H9 (cell line): ENCODE data around the gene MLIP. TPM values are rescaled to one million over a fixed set of nuclear protein-coding genes. Genes with fewer than 3 reads are reported as not detected.

ENCODE experiments used
- DNase-seq: peaks from one replicate; pipeline ENCODE4 v3.0.0-alpha.2; 2017
- H2AFZ ChIP-seq: one replicate; pipeline ENCODE4 v1.6.1; 2013; ENCODE audit warnings: mild to moderate bottlenecking, low read length, control low read depth, moderate library complexity
- H2AK5ac ChIP-seq: 2 replicates; pipeline ENCODE4 v1.6.1; 2013; ENCODE audit warnings: low read length, control low read depth, mixed read lengths; ENCODE audit not compliant: insufficient read length
- H2BK120ac ChIP-seq: one replicate; pipeline ENCODE4 v1.6.1; 2013; ENCODE audit warnings: low read depth, mild to moderate bottlenecking, low read length, control low read depth, inconsistent platforms; ENCODE audit not compliant: poor library complexity, severe bottlenecking
- H2BK12ac ChIP-seq: 2 replicates; pipeline ENCODE4 v1.6.1; 2013; ENCODE audit warnings: low read length, control low read depth, mixed read lengths, low read depth; ENCODE audit not compliant: insufficient read length
- H2BK15ac ChIP-seq: 2 replicates; pipeline ENCODE4 v1.6.1; 2013; ENCODE audit warnings: low read depth, low read length, control low read depth
- H2BK20ac ChIP-seq: one replicate; pipeline ENCODE4 v1.6.1; 2013; ENCODE audit warnings: low read depth, mild to moderate bottlenecking, low read length, control low read depth, inconsistent platforms; ENCODE audit not compliant: poor library complexity, severe bottlenecking
- H2BK5ac ChIP-seq: 2 replicates; pipeline ENCODE4 v1.6.1; 2013; ENCODE audit warnings: low read length, control low read depth, mixed read lengths; ENCODE audit not compliant: insufficient read length
- H3K14ac ChIP-seq: 2 replicates; pipeline ENCODE4 v1.6.1; 2013; ENCODE audit warnings: low read length, control low read depth; ENCODE audit not compliant: insufficient read depth
- H3K18ac ChIP-seq: 2 replicates; pipeline ENCODE4 v1.6.1; 2013; ENCODE audit warnings: low read depth, mild to moderate bottlenecking, mixed read lengths, low read length, control low read depth; ENCODE audit not compliant: insufficient read length
- H3K23ac ChIP-seq: 2 replicates; pipeline ENCODE4 v1.6.1; 2013; ENCODE audit warnings: low read length, control low read depth, mixed read lengths, low read depth; ENCODE audit not compliant: insufficient read length
- H3K23me2 ChIP-seq: 2 replicates; pipeline ENCODE4 v1.6.1; 2013; ENCODE audit warnings: low read depth, mild to moderate bottlenecking, mixed read lengths, low read length, control low read depth; ENCODE audit not compliant: insufficient read length, poor library complexity, severe bottlenecking
- H3K27ac ChIP-seq: 2 replicates; pipeline ENCODE4 v1.5.1; 2013; ENCODE audit warnings: low read length, control low read depth, mixed read lengths, low read depth; ENCODE audit not compliant: insufficient read length
- H3K27me3 ChIP-seq: 2 replicates; pipeline ENCODE4 v1.6.1; 2013; ENCODE audit warnings: low read length, control low read depth, inconsistent platforms; ENCODE audit not compliant: insufficient read depth
- H3K4ac ChIP-seq: 2 replicates; pipeline ENCODE4 v1.6.1; 2013; ENCODE audit warnings: low read depth, mild to moderate bottlenecking, control low read depth, inconsistent platforms, low read length, moderate library complexity
- H3K4me1 ChIP-seq: 2 replicates; pipeline ENCODE4 v1.6.1; 2013; ENCODE audit warnings: low read length, control low read depth, inconsistent platforms; ENCODE audit not compliant: insufficient read depth
- H3K4me2 ChIP-seq: 2 replicates; pipeline ENCODE4 v1.6.1; 2013; ENCODE audit warnings: low read length, control low read depth, mixed read lengths; ENCODE audit not compliant: insufficient read length, insufficient read depth
- H3K56ac ChIP-seq: 2 replicates; pipeline ENCODE4 v1.6.1; 2013; ENCODE audit warnings: low read depth, mild to moderate bottlenecking, mixed read lengths, low read length, control low read depth; ENCODE audit not compliant: insufficient read length
- H3K79me1 ChIP-seq: 2 replicates; pipeline ENCODE4 v1.6.1; 2013; ENCODE audit warnings: low read depth, mild to moderate bottlenecking, moderate library complexity, low read length, control low read depth, inconsistent platforms; ENCODE audit not compliant: insufficient read depth, poor library complexity, severe bottlenecking
- H3K79me2 ChIP-seq: 2 replicates; pipeline ENCODE4 v1.6.1; 2013; ENCODE audit warnings: low read length, control low read depth, inconsistent platforms; ENCODE audit not compliant: insufficient read depth
- H3K9ac ChIP-seq: 2 replicates; pipeline ENCODE4 v1.6.1; 2013; ENCODE audit warnings: low read length, control low read depth, mixed read lengths; ENCODE audit not compliant: insufficient read length; ENCODE audit errors: extremely low read depth
- H3K9me3 ChIP-seq: one replicate; pipeline ENCODE4 v1.6.1; 2013; ENCODE audit warnings: low read depth, low read length, inconsistent platforms; ENCODE audit not compliant: control insufficient read depth
- H3T11ph ChIP-seq: one replicate; pipeline ENCODE4 v1.6.1; 2013; ENCODE audit warnings: mild to moderate bottlenecking, low read length, control low read depth, inconsistent platforms
- H4K20me1 ChIP-seq: one replicate; pipeline ENCODE4 v1.6.1; 2013; ENCODE audit not compliant: control insufficient read depth, insufficient read length, insufficient read depth
- H4K5ac ChIP-seq: 2 replicates; pipeline ENCODE4 v1.6.1; 2013; ENCODE audit warnings: low read depth, mild to moderate bottlenecking, mixed read lengths, low read length, control low read depth; ENCODE audit not compliant: insufficient read length
- H4K8ac ChIP-seq: replicated peaks from 2 replicates; pipeline ENCODE4 v1.6.1; 2013; ENCODE audit warnings: low read length, control low read depth, mixed read lengths, low read depth; ENCODE audit not compliant: insufficient read length
- H4K91ac ChIP-seq: 2 replicates; pipeline ENCODE4 v1.6.1; 2013; ENCODE audit warnings: low read depth, mild to moderate bottlenecking, moderate library complexity, mixed read lengths, low read length, control low read depth; ENCODE audit not compliant: insufficient read length
- H3K27ac Mint-ChIP-seq, 3 experiments: 2 replicates in 2 of 3; 3 replicates in 1 of 3; pipeline ENCODE4 v1.8.0; 2020 to 2021; ENCODE audit warnings: mixed read lengths in 3 of 3, mild to moderate bottlenecking in 1 of 3, moderate library complexity in 1 of 3
- H3K27me3 Mint-ChIP-seq: 2 replicates; pipeline ENCODE4 v1.8.0; 2021; ENCODE audit warnings: low read depth, mild to moderate bottlenecking, moderate library complexity, mixed read lengths
- H3K36me3 Mint-ChIP-seq, 3 experiments: 2 replicates in 2 of 3; 3 replicates in 1 of 3; pipeline ENCODE4 v1.8.0; 2020 to 2021; ENCODE audit warnings: low read depth in 3 of 3, mixed read lengths in 3 of 3; ENCODE audit not compliant: insufficient read depth in 1 of 3
- H3K4me1 Mint-ChIP-seq, 2 experiments: 2 replicates each; pipeline ENCODE4 v1.8.0; 2020; ENCODE audit warnings: mixed read lengths in 2 of 2
- H3K4me3 Mint-ChIP-seq, 2 experiments: 2 replicates in 1 of 2; 3 replicates in 1 of 2; pipeline ENCODE4 v1.8.0; 2020 to 2021; ENCODE audit warnings: mild to moderate bottlenecking in 2 of 2, mixed read lengths in 2 of 2, moderate library complexity in 1 of 2
- H3K9me3 Mint-ChIP-seq, 2 experiments: 2 replicates in 1 of 2; 3 replicates in 1 of 2; pipeline ENCODE4 v1.8.0; 2020; ENCODE audit warnings: mild to moderate bottlenecking in 2 of 2, mixed read lengths in 2 of 2, moderate library complexity in 1 of 2
- WGBS: extraction: QIAGEN DNeasy Blood & Tissue Kit; methylation state at CpG from one replicate; pipeline ENCODE4 v1.1.7; 2013; ENCODE audit warnings: missing lambda C conversion rate, low lambda C conversion rate, mixed read lengths; ENCODE audit not compliant: insufficient read length; ENCODE audit errors: extremely low coverage; 5-methylcytosine and 5-hydroxymethylcytosine counted together
- total RNA-seq: library from RNA; stranded (reverse); gene quantifications from 2 replicates; pipeline ENCODE4 v1.2.1, GENCODE V29; 2021
- TF ChIP-seq, protein P1 (sequence below): fragments of 200-600 bp; sonication (generic); conservative IDR thresholded peaks from 3 replicates; pipeline ENCODE4 v1.8.0; 2021; ENCODE audit warnings: antibody characterized with exemption, mild to moderate bottlenecking

The MLIP gene
- total RNA-seq, 1 experiment from 2014 or later, result not detected

DNA sequence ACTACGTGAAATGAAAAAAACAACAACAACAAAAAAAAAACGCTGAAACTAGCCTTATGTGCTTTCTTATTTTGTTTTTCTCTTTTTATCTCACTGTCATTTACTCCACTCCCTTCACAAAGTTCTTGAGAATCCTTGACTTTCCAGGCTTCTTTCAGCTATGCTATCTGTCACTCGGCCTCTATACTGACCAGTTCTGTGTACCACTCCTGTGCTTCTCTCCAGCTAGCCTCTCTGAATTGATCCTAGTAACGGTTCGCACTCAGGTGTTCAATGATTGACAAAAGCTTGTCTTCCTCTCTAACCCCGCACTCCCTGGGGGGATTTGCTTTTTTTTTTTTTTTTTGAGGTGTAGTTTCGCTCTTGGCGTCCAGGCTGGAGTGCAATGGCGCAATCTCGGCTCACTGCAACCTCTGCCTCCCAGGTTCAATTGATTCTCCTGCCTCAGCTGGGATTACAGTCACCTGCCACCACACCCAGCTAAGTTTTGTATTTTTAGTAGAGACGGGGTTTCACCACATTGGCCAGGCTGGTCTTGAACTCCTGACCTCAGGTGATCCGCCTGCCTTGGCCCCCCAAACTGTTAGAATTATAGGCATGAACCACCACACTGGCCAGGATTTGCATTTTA, 31.8 kb downstream of the MLIP start:
- no peaks in the 10 kb centered on the region for H4K20me1 ChIP-seq
- no peak overlapping the region for H4K91ac ChIP-seq
- DNase-seq, result no peak
- H2BK20ac ChIP-seq, result no peak overlapping the region
- no peak overlapping the region for H2BK5ac ChIP-seq
- H3K4me3 Mint-ChIP-seq, result no peak overlapping the region
- H3K27me3 Mint-ChIP-seq, result no peaks in the 10 kb centered on the region
- H3T11ph ChIP-seq, result no peak overlapping the region
- TF ChIP-seq, protein P1, sequence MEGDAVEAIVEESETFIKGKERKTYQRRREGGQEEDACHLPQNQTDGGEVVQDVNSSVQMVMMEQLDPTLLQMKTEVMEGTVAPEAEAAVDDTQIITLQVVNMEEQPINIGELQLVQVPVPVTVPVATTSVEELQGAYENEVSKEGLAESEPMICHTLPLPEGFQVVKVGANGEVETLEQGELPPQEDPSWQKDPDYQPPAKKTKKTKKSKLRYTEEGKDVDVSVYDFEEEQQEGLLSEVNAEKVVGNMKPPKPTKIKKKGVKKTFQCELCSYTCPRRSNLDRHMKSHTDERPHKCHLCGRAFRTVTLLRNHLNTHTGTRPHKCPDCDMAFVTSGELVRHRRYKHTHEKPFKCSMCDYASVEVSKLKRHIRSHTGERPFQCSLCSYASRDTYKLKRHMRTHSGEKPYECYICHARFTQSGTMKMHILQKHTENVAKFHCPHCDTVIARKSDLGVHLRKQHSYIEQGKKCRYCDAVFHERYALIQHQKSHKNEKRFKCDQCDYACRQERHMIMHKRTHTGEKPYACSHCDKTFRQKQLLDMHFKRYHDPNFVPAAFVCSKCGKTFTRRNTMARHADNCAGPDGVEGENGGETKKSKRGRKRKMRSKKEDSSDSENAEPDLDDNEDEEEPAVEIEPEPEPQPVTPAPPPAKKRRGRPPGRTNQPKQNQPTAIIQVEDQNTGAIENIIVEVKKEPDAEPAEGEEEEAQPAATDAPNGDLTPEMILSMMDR, result no peak
- H2BK120ac ChIP-seq, result no peak overlapping the region
- WGBS, result no CpG with 5 or more reads among the region's 12 CpGs
- H4K8ac ChIP-seq, result no peak overlapping the region
- no peak overlapping the region for H4K5ac ChIP-seq
- H3K23me2 ChIP-seq, result no peaks in the 10 kb centered on the region
- H3K79me2 ChIP-seq, result no peaks in the 10 kb centered on the region
- no peak overlapping the region for H2BK12ac ChIP-seq
- no peak overlapping the region for H3K4me2 ChIP-seq
- no peaks in the 10 kb centered on the region for H3K4me1 ChIP-seq
- no peak overlapping the region for H3K4ac ChIP-seq
- H3K36me3 Mint-ChIP-seq, result no peaks in the 10 kb centered on the region
- H2BK15ac ChIP-seq, result no peak overlapping the region
- H3K27me3 ChIP-seq, result no peaks in the 10 kb centered on the region
- H2AK5ac ChIP-seq, result no peak overlapping the region
- no peak overlapping the region for H3K18ac ChIP-seq
- no peak overlapping the region for H3K27ac Mint-ChIP-seq
- H3K27ac ChIP-seq, result no peak overlapping the region
- no peaks in the 10 kb centered on the region for H3K9me3 Mint-ChIP-seq
- H3K9me3 ChIP-seq, result no peaks in the 10 kb centered on the region
- no peak overlapping the region for H3K23ac ChIP-seq
- no peak overlapping the region for H3K14ac ChIP-seq
- H3K9ac ChIP-seq, result no peak overlapping the region
- H2AFZ ChIP-seq, result no peak overlapping the region
- no peaks in the 10 kb centered on the region for H3K79me1 ChIP-seq
- H3K56ac ChIP-seq, result no peak overlapping the region
- no peaks in the 10 kb centered on the region for H3K4me1 Mint-ChIP-seq
